Cardiac septum (tissue), 1 donor: ENCODE data around the gene DERA. TPM values are rescaled to one million over a fixed set of nuclear protein-coding genes. Genes with fewer than 3 reads are reported as not detected.
"Not testable (repeated sequence)": the region's sequence is repeated elsewhere in the genome, so short reads cannot be mapped to it uniquely, and the experiment has no call there.

Experiments used
- DNase-seq: peaks from one replicate; pipeline ENCODE4 v3.0.0-alpha.2; 2020; ENCODE audit warnings: low spot score
- intact Hi-C: fragments of 100-400 bp; cut with DNase I; formaldehyde crosslinking; loops from one replicate; pipeline ENCODE4 v1.14.0; 2022
- total RNA-seq: library from RNA; stranded (reverse); fragmentation: NEBNext Ultra II Directional; extraction: Animal tissue kit (Norgen Biotek cat#: 25700); gene quantifications from one replicate; pipeline ENCODE4 v1.2.1, GENCODE V29; 2021
- donor health status: DM: no; HTN: no; CAD: no.

Gene DERA
- total RNA-seq, 1 donor from 2014 or later: 19.4 TPM

- intact Hi-C loops: no loop called here
Observed at GRCh38 chr12:15995801-15996200, 84.7 kb downstream of the DERA start.

DNA sequence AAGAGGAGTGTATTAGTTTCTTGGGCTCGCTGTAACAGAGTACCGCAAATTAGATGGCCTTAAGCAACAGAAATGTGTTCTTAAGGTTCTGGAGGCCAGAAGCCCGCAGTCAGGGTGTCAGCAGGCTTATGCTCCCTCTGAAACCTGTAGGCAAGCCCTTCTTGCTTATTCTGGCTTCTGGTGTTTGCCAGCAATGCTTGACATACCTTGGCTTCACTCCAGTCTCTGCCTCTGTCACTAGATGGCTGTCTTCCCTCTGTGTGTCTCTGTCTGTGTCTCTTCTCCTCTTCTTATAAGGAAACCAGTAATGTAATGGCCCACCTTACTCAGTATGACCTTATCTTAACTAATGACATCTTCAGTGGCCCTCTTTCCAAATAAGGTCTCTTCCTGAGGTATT is 85.1 kb downstream of the DERA start:
- no peak for DNase-seq
- intact Hi-C loops: no loop called here

More at GRCh38 chr12:15995801-15996200, 84.7 kb downstream of the DERA start:
- DNase-seq: no peak

- intact Hi-C loops: no loop called here
- no peak for DNase-seq
Observed at GRCh38 chr12:15996948-15997347, 85.8 kb downstream of the DERA start.

GRCh38 chr12:15997910-15998309 is 86.8 kb downstream of the DERA start:
- intact Hi-C loops: no loop called here

GRCh38 chr12:16002880-16003279 is 91.7 kb downstream of the DERA start:
- intact Hi-C loops: no loop called here
- no peak for DNase-seq

More at GRCh38 chr12:15997910-15998309, 86.8 kb downstream of the DERA start:
- no peak for DNase-seq

DNA sequence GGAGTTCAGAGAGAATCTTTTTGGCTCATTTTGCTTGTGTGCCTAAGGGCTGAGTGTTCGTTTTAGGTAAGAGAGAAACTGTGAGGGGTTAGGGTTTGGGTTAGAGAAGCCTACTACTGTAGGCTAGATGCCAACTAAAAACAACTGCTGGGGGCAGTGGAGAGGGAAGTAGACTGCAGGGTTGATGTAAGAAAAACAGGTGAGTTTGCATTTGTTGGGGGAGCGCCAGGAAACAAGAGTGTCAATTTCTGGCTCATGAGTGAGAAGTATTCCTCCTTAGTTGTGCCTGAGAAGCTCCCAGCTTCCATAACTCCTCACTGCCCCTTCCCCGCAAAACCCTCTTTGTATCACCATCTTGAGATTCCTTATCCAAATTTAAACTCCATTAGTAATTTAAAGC is 92.3 kb downstream of the DERA start:
- no peak for DNase-seq
- intact Hi-C loops: no loop called here

DNA sequence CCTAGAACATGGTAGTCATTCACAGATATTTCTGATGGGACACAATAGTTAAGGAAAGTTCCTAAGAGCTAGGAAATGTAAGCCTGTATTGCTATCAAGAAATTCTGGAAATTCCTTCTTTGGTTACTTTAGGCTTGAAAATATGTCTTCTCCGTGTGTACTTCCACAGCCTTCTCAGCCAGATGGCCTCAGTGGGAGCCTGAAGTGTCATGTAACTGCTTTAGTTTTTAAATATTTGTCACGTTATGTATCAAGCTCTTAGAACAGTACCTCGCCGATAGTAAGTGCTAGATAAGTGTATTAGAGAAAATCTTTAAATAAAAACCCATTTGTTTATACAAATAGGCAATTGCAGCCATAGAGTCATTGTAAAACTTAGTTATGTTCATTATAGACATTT is 95.6 kb downstream of the DERA start:
- DNase-seq: no peak
- intact Hi-C loops: no loop called here

DNA sequence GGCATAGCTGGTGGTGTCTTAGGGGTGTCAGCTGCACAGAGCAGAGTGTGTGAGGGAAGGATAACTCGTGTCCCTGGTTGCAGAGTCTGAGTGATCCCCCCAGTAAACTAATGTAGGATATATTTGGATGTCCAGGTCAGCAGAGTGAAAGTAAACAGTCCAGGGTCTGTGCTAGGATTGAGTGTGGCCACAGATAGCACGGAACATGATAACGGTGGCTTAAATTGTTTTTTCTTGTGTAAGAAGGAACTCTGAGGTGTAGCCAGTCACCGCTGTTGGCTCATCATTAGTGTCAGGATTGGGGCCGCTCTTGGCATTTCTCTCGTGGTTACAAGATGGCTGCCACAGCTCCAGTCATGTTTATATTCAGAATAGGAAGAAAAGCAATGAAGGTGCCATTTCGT is 97.3 kb downstream of the DERA start:
- no peak for DNase-seq
- intact Hi-C loops: no loop called here

DNA sequence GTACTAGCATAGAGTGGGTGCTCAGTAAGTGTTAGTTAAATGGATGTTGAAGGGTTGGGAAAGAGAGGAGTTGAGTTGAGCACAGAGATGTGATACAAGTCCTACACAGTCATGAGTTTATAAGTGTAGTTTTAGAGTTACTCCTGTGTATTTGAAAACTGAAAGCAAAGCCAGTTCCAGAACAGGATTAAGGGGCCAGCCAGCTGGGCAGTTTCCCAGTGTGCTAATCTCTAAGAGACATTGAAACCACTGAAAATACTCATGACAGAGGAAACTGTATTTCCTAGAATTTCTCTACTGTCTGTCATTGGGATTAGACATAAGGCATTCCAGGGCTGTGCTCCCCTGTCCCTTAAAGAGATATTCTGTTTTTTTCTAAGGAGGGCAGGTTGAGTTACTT is 101.0 kb downstream of the DERA start:
- no peak for DNase-seq
- intact Hi-C loops: no loop called here

DNA sequence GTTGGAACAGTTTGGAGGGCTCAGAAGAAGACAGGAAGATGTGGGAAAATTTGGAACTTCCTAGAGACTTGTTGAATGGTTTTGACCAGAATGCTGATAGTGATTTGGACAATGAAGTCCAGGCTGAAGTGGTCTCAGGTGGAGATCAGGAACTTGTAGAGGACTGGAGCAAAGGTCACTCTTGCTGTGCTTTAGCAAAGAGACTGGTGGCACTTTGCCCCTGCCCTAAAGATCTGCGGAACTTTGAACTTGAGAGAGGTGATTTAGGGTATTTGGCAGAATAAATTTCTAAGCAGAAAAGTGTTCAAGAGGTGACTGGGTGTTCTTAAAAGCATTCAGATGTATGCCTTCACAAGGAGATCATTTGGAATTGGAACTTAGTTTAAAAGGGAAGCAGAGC is 102.6 kb downstream of the DERA start:
- intact Hi-C loops, DNase-seq: not testable (repeated sequence)

GRCh38 chr12:16014394-16014793 is 103.3 kb downstream of the DERA start:
- not testable (repeated sequence) for DNase-seq

DNA sequence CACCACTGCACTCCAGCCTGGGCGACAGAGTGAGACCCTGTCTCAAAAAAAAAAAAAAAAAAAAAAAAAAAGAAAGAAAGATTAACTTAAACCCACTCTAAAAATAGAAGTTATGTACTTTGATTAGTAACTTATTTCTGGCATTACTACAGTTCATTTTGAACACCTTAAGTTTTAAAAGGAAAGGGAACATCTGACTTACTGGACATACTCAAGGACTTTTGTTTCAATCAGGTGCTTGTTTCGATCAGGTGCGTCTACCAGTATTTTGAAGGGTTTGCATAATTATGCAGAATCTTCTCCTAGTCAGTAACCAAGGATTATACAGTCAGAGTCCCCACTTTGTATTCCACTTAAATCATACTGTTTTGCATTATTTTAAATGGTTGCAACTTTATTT is 105.6 kb downstream of the DERA start:
- intact Hi-C loops: no loop called here
- DNase-seq: no peak

More at GRCh38 chr12:16014394-16014793, 103.3 kb downstream of the DERA start:
- intact Hi-C loops: not testable (repeated sequence)

GRCh38 chr12:16018306-16018705 is 107.2 kb downstream of the DERA start:
- DNase-seq: no peak
- intact Hi-C loops: no loop called here

- no peak for DNase-seq
Observed at GRCh38 chr12:16019136-16019535, 108.0 kb downstream of the DERA start.

DNA sequence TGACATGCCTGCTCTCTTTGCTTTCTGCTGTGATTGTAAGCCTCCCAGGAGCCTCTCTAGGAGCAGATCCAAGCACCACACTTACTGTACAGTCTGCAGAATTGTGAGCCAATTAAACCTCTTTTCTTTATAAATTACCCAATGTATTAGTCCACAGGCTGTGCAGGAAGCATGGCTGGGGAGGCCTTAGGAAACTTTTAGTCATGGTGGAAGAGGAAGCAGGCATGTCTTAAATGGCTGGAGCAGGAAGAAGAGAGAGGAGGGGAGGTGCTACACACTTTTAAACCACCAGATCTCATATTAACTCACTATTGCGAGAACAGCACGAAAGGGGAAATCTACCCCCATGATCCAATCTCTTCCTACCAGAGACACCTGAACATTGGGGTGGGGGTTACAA is 108.9 kb downstream of the DERA start:
- DNase-seq: no peak
- intact Hi-C loops: no loop called here

More at GRCh38 chr12:16019136-16019535, 108.0 kb downstream of the DERA start:
- intact Hi-C loops: no loop called here

GRCh38 chr12:16021026-16021425 is 109.9 kb downstream of the DERA start:
- intact Hi-C loops: no loop called here
- DNase-seq: no peak

- no peak for DNase-seq
- intact Hi-C loops: no loop called here
Observed at GRCh38 chr12:16021676-16022075, 110.5 kb downstream of the DERA start.

DNA sequence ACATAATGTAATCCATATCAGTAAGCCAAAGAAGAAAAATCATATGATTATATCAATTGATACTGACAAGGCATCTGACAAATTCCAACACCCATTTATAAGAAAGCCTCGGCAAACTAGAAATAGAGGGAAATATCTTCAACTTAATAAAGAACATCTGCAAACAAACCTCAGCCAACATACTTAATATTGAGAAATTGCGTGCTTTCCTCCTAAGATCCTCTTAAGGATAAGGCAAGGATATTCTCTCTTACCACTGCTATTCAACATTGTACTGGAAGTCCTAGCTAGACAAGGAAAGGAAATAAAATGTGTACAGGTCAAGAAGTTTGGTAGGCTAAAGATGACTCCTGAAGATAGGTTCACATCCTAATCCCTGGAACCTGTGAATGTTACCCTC is 115.9 kb downstream of the DERA start:
- DNase-seq: no peak
- intact Hi-C loops: no loop called here

GRCh38 chr12:16030744-16031143 is 119.6 kb downstream of the DERA start:
- intact Hi-C loops: no loop called here
- DNase-seq: no peak

DNA sequence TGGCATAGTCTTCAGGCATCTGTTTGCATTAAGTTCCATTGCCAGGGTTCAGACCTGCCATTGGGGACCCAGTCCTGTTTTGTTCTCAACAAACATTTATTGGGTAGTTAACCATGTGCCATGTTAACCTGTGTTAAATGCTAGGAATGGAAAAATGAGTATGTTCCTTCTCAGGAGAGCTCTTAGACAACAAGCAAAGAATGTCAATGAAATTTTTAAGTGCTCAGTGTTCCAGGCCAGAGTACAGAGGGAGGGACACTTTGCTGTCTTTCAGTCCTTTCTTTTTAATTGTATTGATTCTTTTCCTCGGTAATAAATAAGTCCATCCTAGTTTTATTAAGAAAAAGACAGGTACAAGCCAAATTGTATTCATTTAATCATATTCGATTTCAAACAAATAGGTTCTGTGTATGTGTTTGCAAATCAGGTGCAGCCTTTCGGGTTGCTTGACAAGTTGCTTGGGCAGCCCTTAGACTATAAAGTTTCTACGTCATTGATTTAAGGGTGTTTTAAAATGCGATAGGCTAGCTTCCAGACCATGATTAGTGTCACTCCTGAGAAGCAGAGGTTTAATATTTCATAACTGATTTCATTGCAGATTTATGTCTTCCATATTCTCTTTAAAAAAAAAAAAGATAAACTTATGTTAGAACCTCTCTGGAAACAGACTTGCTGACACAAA is 123.1 kb downstream of the DERA start:
- no peak for DNase-seq
- intact Hi-C loops: no loop called here

- DNase-seq: no peak
- intact Hi-C loops: no loop called here
Observed at GRCh38 chr12:16036073-16036472, 124.9 kb downstream of the DERA start.

DNA sequence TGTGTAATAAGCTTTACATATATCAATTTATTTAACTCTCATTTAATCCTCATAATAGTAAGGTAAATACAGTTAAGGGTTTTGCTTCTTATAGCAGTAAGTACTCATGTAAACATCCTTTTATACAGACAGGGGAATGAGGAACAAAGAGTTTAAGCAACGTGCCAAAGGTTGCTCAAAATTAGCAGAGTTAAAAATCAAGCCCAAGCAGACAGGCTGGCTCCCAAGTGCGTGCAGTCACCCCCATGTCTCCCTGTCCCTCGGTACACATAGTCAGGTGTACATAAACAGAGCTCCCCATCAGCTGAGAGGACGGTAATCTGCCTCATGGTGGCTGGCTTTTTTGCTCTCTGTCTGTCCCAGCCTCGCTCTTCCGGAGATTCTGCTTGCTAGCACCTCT is 126.4 kb downstream of the DERA start:
- DNase-seq: no peak
- intact Hi-C loops: no loop called here
